Colonic mucosa (tissue), 4 donors: ENCODE measurements around the gene LCP1. TPM values are rescaled to one million over a fixed set of nuclear protein-coding genes. Genes with fewer than 3 reads are reported as not detected.

Experiments
- DNase-seq: peaks from one replicate; pipeline ENCODE4 v3.0.0-alpha.2; 2020
- H3K27ac ChIP-seq: fragments of 200-600 bp; one replicate; pipeline ENCODE4 v1.8.0; 2021
- H3K27me3 ChIP-seq: fragments of 200-600 bp; one replicate; pipeline ENCODE4 v1.8.0; 2021
- H3K36me3 ChIP-seq: fragments of 200-600 bp; one replicate; pipeline ENCODE4 v1.8.0; 2021
- H3K4me1 ChIP-seq: fragments of 200-600 bp; one replicate; pipeline ENCODE4 v1.8.0; 2021; ENCODE audit warnings: mild to moderate bottlenecking
- H3K4me3 ChIP-seq: fragments of 200-600 bp; one replicate; pipeline ENCODE4 v1.8.0; 2021
- H3K9ac ChIP-seq, 2 donors: one replicate each; pipeline ENCODE4 v1.7.0; 2013; ENCODE audit warnings: control low read depth in 2 of 2, low read depth in 2 of 2, low read length in 2 of 2
- H3K9me3 ChIP-seq: fragments of 200-600 bp; one replicate; pipeline ENCODE4 v1.8.0; 2021
- CTCF ChIP-seq: fragments of 200-600 bp; IDR thresholded peaks from one replicate; pipeline ENCODE4 v1.8.0; 2022; ENCODE audit warnings: antibody characterized with exemption, mild to moderate bottlenecking
- intact Hi-C: fragments of 100-400 bp; cut with DNase I; formaldehyde crosslinking; loops from one replicate; pipeline ENCODE4 v1.14.1; 2022
- total RNA-seq, 2 donors: library from RNA; stranded (reverse); fragmentation: NEBNext Ultra II Directional in 1 of 2; extraction: Animal tissue kit (Norgen Biotek cat#: 25700) in 1 of 2; gene quantifications; one replicate each; pipeline ENCODE4 v1.2.1, GENCODE V29; 2021
- donor health status: healthy.
- donor health status: DM: no; HTN: no; CAD: no.
- donor health status: DM: no; HTN: no; CAD: no.

Gene LCP1
- total RNA-seq, 2 donors from 2014 or later, result 12.8 to 27.6 TPM

GRCh38 chr13:46097015-46097414, 85.0 kb downstream of the LCP1 start:
- Histone ChIP-seq H3K4me3 (no peak overlapping the region), H3K9ac (no peak overlapping the region), H3K27ac (no peak overlapping the region), H3K4me1 (no peaks in the 10 kb centered on the region), H3K36me3 (no peaks in the 10 kb centered on the region), H3K9me3 (no peaks in the 10 kb centered on the region), H3K27me3 (no peaks in the 10 kb centered on the region)
- no peak for TF ChIP-seq CTCF
- no peak for DNase-seq
- intact Hi-C loops, result no loop called here

GRCh38 chr13:46094478-46094877, 87.5 kb downstream of the LCP1 start:
- Histone ChIP-seq H3K27me3 (no peaks in the 10 kb centered on the region), H3K4me3 (no peak overlapping the region), H3K4me1 (no peaks in the 10 kb centered on the region), H3K36me3 (no peaks in the 10 kb centered on the region), H3K27ac (no peak overlapping the region), H3K9ac (no peak overlapping the region), H3K9me3 (no peaks in the 10 kb centered on the region)
- no peak for TF ChIP-seq CTCF
- intact Hi-C loops, result no loop called here
- no peak for DNase-seq

GRCh38 chr13:46088821-46089562, 93.0 kb downstream of the LCP1 start:
- Histone ChIP-seq H3K9me3 (no peaks in the 10 kb centered on the region), H3K4me1 (no peaks in the 10 kb centered on the region), H3K27me3 (no peaks in the 10 kb centered on the region), H3K36me3 (no peaks in the 10 kb centered on the region), H3K4me3 (no peak overlapping the region), H3K9ac (no peak overlapping the region), H3K27ac (no peak overlapping the region)
- DNase-seq, result no peak
- no peak for TF ChIP-seq CTCF
- intact Hi-C loops, result no loop called here

- no peak for TF ChIP-seq CTCF
- no peak overlapping the region for H3K9ac ChIP-seq
- H3K27ac ChIP-seq, result no peak overlapping the region
- DNase-seq, result no peak
- no peak overlapping the region for H3K4me3 ChIP-seq
- no peaks in the 10 kb centered on the region for H3K27me3 ChIP-seq
- H3K9me3 ChIP-seq, result no peaks in the 10 kb centered on the region
- H3K4me1 ChIP-seq, result no peaks in the 10 kb centered on the region
- intact Hi-C loops, result no loop called here
- no peaks in the 10 kb centered on the region for H3K36me3 ChIP-seq
Measured at GRCh38 chr13:46087481-46087880, 94.5 kb downstream of the LCP1 start.

DNA sequence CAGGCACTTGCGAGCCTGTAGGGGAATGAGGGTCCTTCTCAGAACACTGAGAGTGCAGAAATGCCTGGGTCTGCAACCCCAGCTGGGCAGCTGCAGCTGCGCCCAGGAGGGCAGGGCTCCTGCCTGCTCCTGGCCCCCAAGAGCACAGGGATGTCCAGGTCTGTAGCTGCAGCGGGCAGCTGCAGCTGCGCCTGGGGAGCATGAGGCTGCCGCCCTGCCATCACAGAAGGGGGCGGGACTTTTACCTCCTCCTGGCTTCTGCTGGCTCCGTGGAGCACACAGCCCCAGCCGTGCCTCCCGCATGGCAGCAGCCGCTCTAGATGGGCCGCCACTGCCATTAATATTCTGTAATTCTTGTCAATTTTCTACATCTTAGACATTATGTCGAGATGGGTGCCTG, 95.0 kb downstream of the LCP1 start:
- Histone ChIP-seq H3K36me3 (no peaks in the 10 kb centered on the region), H3K9me3 (no peaks in the 10 kb centered on the region), H3K4me3 (no peak overlapping the region), H3K9ac (no peak overlapping the region), H3K4me1 (no peaks in the 10 kb centered on the region), H3K27me3 (no peaks in the 10 kb centered on the region), H3K27ac (no peak overlapping the region)
- intact Hi-C loops, result no loop called here
- TF ChIP-seq CTCF, result no peak
- DNase-seq, result no peak
